ENCODE data around the gene IMMT.
"Not testable (repeated sequence)": the region's sequence is repeated elsewhere in the genome, so short reads cannot be mapped to it uniquely, and the experiment has no call there.

Gene IMMT

DNA sequence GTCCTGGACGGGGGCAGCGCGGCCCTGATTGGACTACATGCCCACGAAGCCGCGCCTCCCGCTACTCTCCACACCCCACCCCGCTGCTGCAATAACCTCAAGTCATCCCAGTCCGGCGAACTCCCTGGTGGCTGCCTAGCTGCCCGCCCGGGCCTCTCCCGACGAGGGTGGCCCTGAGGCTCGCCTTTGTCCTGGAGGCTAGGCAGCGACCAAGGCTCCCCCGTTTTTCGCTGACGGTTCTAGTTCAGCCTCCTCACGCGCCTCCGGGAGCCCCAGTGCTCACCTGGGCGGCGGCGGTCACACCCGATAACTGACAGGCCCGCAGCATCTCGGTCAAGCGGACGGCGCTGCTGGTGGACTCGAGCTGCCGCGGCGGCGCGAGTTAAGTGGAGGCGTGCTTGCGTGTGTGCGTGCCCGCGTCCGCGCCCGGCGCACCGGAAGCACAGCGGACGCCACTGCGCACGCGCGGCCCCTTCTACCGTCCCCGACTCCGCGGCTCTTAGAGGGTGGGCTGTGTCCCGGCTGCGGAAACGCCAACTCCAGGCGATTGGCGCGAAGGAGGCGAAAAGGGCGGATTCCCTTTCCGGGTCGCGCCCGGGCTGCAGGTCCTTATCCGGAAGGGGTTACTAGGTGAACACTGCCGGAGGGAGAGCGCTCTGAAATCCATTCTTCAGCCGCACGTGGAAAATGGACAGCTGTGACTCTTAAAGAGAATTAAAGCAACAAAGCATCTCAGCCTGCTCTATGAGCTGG, at the start of gene IMMT:
Gene IMMT (minus strand): TSS at position 408 of the 753 bp plus-strand sequence. CDS start 80 bp downstream, at position 328.
- DNase-seq = peak; percentile 95

DNA sequence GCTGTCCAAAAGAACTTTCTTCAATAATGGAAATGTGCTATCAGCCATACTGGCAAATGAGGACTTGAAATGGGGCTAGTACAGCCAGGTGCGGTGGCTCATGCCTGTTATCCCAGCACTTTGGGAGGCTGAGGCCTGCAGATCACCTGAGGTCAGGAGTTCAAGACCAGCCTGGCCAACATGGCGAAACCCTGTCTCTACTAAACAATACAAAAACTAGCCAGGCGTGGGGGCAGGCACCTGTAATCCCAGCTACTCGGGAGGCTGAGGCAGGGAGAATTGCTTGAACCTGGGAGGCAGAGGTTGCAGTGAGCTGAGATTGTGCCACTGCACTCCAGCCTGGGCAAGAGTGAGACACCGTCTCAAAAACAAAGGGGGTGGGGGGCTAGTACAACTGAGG, 49.5 kb upstream of the IMMT start:
- DNase-seq = not testable (repeated sequence)

DNA sequence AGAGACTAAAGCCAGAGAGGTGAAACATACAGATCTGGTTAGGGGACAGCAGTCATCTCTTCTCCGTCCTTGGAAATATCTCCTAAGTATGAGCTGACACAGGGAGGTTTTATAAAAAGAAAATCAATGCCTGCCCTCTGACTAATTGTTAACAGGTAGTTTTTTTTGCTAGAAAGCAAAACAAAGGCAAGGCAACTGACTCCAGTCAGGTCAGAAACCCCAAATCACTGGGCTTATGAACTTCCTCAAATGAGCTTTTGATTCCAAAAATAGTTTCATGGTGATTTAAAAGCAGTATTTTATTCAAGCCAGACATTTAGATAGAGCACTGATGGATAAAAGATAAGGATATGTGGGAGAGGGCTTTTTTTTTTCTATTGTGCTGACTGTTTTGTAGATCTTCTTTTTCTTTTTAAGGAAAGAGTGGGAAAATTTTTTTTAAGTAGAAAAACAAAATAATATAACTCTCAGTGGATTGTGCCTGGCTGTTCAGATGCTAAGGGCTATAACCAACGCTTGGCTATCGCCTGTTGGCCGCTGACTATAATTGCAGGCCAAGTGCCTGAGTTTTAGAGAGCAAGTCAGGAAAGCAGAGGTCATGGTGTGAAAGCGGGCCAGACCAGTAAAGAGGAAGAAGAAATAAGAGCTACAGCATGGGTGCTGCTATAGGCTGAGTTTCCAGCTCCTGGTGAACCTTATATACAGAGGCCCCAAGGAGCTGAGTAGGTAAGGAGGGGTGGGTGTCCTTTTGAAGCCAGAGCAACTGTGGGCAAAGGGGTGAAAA, 48.9 kb upstream of the IMMT start:
- no peak for DNase-seq

DNA sequence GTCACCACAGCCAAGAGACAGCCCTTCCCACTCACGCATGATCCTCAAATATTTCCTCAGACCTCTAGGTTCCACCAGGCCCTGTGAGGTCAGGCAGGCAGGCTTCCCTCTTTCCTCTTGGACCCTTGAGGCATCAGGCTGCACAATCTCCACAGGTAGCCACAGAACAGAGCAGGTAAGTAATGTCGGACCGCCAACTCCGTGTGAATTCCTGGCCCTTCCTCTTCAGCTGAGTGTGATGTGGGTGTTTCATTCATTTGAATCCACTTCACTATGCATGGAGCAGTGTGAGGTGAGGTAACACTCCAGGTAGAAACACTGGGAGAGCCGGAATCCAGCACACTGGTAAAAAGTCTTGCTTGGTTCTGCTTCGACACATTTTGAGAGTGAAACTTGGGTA, 48.0 kb upstream of the IMMT start:
- no peak for DNase-seq

DNA sequence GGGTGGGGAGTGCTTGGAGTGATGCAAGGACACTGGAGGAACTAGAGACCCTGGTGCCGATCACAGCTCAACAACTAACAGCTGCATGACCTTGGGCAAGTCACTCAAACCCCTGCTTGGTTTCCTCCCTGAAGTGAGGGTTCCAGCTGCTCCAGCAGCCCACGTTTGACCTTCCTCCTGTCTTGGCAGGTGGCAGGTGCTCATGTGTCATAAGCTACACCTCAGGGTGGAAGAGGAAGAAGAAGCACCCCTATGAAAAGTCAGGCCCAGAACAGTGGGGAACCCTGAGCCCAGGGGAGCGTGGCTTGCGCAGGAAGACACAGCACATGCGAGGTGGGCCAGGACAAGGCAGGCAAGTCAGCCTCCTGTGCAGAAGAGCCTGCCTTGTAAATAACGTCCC, 46.3 kb upstream of the IMMT start:
- no peak for DNase-seq

DNA sequence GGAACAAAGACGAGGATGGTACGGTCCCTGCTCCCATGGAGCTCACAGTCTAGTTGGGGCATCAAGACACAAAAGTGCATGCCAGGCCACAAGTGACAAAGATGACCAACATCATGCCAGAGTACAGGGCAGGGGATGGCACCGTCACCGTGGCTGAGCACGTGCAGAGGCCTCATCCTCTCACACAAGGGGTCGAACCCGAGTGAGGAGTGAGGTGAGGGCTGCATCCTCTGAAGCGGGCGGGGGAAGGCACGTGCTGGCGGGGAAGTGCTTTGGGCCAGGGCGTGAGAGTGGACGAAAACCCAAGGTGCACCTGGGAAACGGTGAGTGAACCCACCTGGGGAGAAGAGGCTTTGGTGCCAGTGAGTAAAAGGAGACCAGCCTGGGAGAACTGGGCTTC, 45.0 kb upstream of the IMMT start:
- DNase-seq = no peak

DNA sequence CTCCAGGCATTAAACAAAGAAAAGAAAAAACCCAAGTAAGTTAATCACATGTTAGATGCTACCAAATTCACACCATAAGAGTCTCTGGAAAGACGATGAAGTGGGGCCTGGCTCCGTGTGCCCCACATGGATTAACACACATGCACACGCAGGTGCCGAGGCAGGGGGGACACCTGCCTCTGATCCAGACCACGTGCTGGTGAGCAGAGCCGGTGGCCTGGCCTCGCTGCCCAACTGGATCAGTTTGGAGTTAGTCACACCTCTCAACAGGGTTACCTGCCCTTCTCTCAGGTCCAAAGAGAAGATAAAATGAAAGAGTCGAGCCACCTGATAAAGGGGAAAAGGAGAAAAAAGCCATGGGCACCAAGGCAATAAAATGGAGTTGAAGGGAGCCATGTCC, 44.5 kb upstream of the IMMT start:
- no peak for DNase-seq

DNA sequence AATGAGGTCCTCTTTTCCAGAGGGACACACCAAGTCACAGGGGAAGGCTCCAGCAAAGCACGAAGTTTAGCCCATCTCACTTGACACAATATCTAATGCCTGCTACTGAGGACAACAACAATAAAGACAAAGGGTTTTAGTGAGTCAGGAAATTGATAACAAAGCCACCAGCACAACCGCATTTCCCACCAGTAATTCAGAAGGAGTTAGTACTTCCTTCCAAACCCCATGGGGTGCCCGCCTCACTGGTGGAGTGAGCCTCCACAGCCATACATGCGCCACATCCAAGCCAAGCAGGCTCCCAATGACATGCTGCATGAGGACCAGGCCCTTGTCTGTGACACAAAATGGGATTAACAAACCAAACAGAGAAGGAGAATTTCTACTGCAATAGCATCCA, 44.1 kb upstream of the IMMT start:
- DNase-seq = no peak

DNA sequence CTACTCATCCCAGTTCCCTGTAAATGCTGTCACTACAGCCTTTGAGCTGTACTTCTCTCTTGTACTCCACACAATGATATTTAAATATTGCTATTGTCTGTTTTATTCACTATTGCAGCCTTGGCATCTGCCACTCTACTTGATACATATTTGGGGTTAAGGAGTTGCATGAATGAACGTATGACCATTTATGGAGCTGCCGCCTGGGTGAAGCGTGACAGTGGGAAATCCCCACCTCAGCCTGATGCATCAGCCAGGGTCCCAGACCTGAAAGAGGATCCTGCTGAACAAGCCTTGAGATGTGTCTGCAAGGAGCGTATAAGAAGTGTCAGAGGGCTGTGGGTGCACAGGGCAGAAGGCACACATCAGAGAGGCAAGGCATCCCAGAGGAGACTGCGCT, 43.1 kb upstream of the IMMT start:
- no peak for DNase-seq

DNA sequence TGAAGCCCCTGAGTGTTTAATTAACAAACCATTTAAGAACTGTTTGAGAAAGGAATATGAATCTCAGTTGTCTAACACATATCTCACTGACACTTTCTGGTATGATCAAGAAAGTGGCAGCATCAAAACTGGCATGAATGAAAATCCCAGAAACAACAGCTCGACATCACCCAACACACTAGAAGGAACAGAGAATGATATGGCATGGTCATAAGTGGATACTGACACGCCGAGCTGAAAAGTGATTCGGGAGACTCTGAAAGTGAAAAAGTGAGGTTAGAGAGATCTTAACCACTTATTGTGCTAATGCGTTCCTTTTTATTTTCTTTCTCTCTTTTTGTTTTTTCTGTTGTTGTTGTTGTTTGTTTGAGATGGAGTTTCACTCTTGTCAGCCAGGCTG, 41.9 kb upstream of the IMMT start:
- DNase-seq = no peak

DNA sequence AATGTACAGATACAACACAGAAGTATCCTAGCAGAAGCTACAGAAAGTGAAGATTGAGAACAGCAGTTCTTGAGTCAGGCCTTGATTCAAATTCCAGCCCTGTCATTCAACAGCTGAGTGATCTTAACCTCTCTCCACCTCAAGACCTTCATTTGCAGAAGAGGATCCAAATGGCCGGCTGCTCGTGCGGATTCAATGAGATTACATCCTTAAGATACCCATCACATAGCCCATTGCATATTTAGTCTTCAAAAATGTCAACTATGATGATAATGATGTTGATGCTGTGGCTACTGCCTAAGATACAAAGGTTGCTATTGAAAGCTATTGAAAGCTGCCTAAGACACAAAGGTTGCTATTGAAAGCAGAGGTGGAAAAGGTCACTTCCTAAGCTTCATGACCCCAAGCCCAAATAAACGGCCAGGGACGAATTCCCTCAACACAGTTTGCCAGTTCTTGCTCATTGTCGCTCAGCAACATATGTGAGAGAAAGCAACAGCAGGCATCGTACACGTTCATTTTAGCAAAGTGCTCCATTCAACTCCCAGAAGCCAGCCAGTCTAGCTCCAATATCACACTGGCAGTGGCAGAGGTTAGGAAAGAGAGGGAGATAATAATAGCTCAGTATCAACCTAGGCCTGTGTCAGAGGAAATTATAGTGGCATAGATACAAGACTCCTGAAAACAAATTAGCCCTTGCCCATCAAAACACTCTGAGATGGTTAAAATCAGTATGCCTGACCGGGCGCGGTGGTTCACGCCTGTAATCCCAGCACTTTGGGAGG, 40.1 kb upstream of the IMMT start:
- DNase-seq = no peak

DNA sequence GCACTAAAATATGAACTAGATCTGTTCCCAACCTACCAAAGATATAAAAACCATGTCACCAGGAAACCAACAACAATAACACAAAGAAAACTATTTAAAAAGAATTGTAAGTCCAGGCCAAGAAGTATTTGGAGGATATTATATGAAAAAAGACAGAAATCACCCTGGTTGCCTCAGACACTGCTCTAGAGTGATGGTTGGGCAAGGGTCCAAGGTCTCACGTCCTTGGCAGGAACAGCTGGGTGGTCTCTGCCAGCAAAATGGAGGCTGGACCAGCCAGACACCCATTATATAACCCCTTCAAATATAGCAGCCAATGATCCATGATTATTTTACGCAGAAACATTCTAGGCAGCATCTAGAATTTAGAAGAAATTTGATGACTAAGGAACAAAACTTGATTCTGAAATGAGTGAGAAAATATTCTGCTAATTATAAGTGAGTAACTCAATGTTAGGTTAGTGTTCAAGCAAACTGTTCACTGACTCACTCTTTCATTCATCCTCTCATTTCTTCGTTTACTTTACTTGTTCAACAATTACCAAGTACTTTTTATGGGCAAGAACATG, 39.4 kb upstream of the IMMT start:
- DNase-seq = no peak

DNA sequence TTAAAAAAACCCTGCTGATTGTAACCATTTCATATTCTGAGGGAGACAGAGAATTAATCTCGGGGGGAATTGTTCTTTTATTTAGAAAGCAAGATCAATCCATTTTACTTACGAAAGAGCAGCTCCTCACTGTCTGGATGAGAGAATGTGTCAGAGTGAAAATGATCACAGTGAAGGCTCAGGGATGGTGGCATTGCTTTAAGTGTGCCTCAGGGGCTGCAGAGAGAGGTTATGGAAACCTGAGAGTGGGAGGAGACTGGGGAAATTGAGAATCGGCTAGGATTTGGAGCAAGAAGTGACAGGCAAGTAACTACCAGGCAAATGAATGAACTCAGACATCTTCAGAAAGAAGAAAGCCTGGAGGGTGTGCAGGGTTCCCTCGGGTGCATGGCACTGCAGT, 38.2 kb upstream of the IMMT start:
- DNase-seq = no peak

DNA sequence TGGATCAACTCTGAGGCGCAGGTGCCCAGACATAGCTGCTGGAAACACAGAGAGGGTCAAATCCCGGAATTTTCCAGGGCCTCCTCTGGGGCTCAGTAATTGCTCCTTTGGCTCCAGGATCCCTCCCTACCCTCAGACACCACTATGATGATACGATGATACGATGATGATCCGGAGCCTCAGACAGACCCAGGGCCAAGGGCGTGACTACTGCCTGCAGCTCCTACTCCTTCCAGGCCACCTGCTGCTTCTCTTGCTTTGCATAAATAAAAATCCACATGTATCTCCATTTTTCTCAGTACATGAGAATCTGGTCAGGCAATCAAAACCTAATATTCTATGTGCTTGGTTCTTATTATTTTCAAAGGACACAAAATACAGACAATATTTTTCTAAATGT, 37.6 kb upstream of the IMMT start:
- no peak for DNase-seq

DNA sequence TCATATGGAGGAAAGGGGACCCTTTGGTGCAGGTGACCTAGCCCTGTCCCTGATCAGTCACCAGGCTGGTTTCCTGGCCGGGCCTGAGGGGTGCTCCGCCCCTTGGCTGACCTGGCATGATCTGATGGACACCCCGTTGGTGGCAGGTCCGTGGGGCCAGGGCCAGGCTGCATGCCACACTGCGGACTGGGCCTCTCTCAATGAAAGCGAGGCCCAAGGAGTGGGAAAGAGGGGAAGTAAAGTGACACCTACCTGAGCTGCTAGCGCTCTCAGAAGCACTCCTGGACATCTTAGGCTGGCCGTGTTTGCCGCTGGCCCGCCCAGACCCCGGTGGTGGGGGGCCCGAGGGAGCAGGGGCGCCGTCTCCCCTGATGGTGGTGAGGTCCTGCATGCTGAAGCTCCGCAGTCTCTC, 37.1 kb upstream of the IMMT start:
- no peak for DNase-seq

DNA sequence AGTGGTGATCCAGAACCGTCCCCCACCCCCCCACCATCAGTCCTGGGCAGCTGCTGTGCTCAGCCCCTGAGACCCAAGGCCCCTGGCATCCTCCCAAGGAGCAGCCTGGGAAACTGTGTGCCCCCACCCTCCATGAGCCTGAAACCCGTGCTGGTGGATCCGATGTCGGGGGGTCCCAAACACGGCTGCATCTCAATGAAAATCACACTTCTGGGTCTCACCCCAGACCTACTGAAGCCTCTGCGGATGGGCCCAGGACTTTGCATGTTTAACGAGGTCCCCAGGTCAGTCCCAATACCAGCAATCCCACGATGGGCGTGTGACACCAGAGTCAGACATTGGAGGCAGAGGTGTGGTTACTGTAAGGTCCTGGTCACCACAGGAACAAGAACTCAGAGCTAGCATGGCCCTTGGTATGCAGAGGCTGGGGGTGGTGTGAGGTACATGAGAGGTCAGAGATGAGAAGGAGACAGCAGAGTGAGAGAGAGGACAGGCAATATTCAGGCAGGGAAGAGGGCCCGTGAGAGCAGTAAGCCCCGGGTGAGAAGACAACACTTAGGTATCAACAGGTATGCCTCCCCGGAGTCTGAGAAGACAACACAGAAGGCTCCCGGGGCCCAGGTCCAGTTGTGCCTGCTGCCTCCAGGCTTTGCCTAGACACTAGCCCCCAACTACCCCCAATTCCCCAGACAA, 36.6 kb upstream of the IMMT start:
- DNase-seq = no peak

DNA sequence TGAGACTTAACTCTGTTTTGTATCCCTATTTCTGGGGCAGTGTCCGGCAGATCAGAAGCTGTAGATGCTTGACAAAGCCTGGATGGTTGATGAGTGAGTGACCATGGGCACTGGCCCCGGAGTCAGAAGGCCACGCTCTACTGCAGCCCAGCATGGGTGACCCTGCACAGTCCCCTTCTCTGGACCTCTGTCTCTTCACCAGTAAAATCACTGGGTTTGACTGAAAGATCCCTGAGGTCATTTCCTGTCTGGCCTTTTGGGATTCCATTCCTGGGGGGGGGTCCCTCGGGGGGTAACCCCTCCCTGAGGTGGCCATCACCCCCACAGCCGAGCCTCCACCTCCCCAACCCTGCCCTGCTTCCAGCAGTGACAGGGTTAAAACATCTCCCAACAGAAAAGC, 35.7 kb upstream of the IMMT start:
- DNase-seq = no peak

DNA sequence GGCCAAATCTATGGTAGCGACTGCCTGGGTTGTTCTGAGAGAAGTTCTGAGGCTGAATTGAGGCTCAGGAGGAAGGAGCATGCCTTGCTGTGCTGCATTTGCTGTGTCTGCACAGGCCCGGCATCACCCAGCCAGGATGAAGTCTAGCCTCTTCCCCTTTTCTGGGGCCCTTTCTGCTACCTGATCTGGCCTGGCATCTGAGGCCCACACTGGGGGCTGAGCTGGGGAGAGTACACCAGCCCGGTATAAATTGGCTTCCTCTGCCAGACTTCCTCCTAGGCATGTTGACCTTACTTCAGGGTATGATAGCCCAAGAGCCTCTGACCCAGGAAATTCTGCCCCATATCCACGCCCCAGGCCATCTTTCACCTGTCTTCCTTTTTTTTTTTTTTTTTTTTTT, 34.0 kb upstream of the IMMT start:
- DNase-seq = no peak

DNA sequence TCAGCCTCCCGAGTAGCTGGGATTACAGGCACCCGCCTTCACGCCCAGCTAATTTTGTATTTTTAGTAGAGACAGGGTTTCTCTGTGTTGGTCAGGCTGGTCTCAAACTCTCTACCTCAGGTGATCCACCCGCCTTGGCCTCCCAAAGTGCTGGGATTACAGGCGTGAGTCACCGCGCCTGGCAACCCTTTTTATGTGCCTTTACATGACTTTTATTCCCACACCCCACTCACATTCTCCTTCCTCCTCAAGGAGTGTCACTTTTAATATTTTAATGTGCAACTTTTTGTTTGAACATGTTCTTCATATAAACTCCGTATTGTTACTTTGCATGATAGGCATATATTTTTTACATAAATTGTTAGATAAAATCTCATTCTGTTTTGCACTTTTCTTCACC, 33.3 kb upstream of the IMMT start:
- DNase-seq = not testable (repeated sequence)

DNA sequence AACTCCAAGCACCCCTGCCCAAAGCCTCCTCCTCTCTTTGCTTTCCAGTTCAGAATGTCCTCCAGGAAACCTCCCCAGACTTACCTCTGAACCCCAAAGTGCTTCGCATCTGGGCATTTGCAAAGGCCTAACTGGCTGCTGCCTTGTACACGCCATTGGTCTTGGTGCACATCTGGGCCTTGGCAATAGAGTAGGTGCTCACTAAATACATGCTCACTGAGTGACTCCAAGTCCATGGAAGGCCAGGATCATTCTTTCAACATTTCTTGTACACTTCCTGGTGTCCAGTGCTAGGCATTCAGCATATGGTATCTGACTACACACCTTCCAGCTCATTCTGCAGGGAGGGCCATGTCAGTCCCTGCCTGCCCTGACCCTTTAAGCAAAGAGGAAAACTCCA, 32.4 kb upstream of the IMMT start:
- no peak for DNase-seq

DNA sequence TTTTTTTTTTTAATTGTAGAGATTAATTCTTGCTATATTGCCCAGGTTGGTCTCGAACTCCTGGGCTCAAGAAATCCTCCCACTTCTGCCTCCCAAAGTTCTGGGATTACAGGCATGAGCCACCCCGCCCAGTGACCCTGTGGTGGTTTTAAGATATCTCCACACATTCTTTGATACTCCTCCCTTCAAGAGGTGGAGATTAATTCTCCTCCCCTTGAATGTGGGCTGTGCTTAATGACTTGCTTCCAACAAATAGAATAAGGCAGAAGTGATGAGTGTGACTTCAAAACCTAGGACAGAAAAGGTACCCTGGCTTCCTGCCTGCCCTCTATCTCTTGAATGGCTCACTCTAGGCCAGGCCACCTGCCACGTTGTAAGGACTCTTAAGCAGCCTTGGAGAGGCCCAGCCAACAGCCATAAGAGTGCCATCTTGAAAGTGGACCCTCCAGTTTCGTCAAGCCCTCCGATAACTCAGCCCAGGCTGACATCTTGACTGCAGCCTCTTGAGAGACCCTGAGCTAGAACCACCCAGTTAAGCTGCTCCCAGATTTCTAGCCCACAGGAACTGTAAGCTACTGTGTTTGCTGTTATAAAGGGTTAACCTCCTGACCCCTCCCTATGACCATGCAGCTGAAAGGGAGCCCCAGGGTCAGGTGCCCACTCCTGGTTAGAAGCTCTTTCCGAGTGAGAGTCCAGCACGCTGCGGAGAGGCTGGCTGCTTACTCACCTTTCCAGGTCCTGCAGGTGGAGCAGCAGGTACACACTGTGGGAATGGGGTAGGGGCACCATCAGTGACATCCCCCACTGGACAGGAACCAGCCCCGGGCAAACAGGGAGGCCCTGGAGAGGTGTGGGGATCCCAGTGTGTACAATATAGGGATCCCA, 31.6 kb upstream of the IMMT start:
- peak; percentile 81 for DNase-seq

DNA sequence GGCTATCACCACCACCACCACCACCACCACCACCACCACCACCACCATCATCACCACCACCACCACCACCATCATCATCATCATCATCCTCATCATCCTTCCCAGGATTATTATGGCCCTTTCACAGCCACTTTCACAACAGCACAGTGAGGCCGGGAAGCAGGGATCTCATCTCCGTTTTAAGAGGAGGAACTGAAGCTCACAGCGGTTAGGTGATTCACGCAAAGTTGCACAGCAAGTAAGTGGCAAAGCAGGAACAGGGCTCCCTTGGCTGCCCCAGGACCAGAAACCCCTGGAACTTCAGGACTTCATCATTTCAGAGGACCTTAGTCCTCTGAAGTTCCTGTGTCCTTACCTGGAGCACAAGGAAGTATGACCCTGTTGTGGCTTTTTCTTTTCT, 30.8 kb upstream of the IMMT start:
- DNase-seq = no peak

Measured in DMS79 (cell line).